A549 (cell line): Measurements from ENCODE around the gene PFN3.

Experiments used
- CHD4 ChIP-seq: fragments of 200-600 bp; sonication (generic); IDR thresholded peaks from 2 replicates; pipeline ENCODE4 v1.6.1; 2016; ENCODE audit warnings: antibody characterized with exemption, mild to moderate bottlenecking, borderline replicate concordance
- CTCF ChIP-seq: fragments of >200 bp; sonication (Bioruptor Twin); formaldehyde crosslinking; IDR thresholded peaks from 3 replicates; pipeline ENCODE4 v1.5.1; 2016
- FOSL2 ChIP-seq, 2 experiments: fragments of 450-650 bp in 1 of 2; fragments of >200 bp in 1 of 2; sonication (Bioruptor Twin) in 1 of 2; formaldehyde crosslinking; IDR thresholded peaks; 2 replicates each; pipeline versions ENCODE4 v1.5.0 to v1.6.1; 2016 to 2020; ENCODE audit warnings: mild to moderate bottlenecking in 1 of 2, moderate library complexity in 1 of 2
- JUNB ChIP-seq: fragments of >200 bp; sonication (Bioruptor Twin); formaldehyde crosslinking; IDR thresholded peaks from 2 replicates; pipeline ENCODE4 v1.6.1; 2016
- KDM1A ChIP-seq: fragments of 200-600 bp; sonication (generic); IDR thresholded peaks from 2 replicates; pipeline ENCODE4 v1.6.1; 2016; ENCODE audit warnings: low read depth, mild to moderate bottlenecking
- MAX ChIP-seq: IDR thresholded peaks from 2 replicates; pipeline ENCODE4 v1.6.1; 2012
- PHF8 ChIP-seq: fragments of 200-600 bp; sonication (generic); IDR thresholded peaks from 2 replicates; pipeline ENCODE4 v1.6.1; 2016; ENCODE audit warnings: low read depth, mild to moderate bottlenecking, antibody characterized with exemption, moderate library complexity, borderline replicate concordance
- SREBF2 ChIP-seq: fragments of 450-650 bp; IDR thresholded peaks from 2 replicates; pipeline ENCODE4 v1.6.1; 2014; ENCODE audit warnings: mild to moderate bottlenecking, moderate library complexity
- USF2 ChIP-seq: fragments of 450-650 bp; IDR thresholded peaks from 2 replicates; pipeline ENCODE4 v1.6.1; 2014; ENCODE audit warnings: antibody characterized with exemption

DNA sequence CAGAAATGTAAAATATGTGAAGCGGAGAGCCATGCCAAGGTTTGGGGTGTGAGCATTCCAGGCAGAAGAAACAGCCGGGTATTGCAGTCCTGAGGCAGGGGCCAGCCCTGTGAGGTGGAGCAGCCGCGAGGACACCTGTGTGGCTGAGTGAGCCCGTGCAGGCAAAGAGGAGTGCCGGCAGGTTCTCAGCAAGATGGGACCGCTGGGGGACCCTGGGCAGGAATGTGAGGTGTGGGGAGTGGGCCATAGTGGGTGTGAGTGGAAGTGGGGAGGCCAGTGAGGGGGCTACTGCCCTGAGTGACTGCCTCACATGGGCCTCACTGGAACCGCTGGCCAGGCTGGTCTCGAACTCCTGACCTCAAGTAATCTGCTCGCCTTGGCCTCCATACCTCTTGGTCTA lies 38.0 kb upstream of the PFN3 start:
- TF ChIP-seq CHD4: no peak
- no peak for TF ChIP-seq SREBF2
- no peak for TF ChIP-seq PHF8
- no peak for TF ChIP-seq MAX
- TF ChIP-seq JUNB: no peak
- no peak for TF ChIP-seq KDM1A
- no peak for TF ChIP-seq CTCF
- TF ChIP-seq FOSL2 (IDR thresholded peaks at IDR 0.05): no peak
- TF ChIP-seq FOSL2 (CRISPR knock-in tag; IDR thresholded peaks at IDR 0.05): no peak
- no peak for TF ChIP-seq USF2
